NCI-H748 treated with DMSO at 0.1 percent for 48 hours (cell line): ENCODE data around the gene OR2C3.
A peak's percentile ranks its signal among the peaks of the same experiment; 100 is the strongest.
"Not testable (repeated sequence)": the region's sequence is repeated elsewhere in the genome, so short reads cannot be mapped to it uniquely, and the experiment has no call there.

Experiments used
- DNase-seq: peaks from one replicate; lab custom pipeline; 2025; lab: John Stamatoyannopoulos, UW

OR2C3 gene

GRCh38 chr1:247517795-247518612 is 18.2 kb downstream of the OR2C3 start:
- no peak for DNase-seq

- DNase-seq, result no peak
These were observed 29.4 kb downstream of the OR2C3 start for GRCh38 chr1:247506831-247507230.

DNA sequence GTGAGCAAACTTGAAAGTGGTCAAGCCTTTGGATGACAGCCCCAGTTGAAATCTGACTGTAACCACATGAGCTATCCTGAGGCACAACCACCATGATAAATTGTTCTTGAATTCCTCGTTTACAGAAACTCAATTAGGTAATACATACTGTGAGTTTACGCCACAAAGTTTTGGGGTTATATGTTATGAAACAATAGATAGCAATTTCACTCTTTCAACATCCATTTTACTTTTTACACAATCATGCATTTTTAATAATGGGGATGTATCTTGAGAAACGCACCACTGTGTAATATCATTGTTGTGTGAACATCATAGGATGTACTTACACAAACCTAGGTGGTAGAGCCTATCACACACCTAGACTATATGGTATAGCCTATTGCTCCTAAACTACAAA is 35.4 kb downstream of the OR2C3 start:
- no peak for DNase-seq

DNA sequence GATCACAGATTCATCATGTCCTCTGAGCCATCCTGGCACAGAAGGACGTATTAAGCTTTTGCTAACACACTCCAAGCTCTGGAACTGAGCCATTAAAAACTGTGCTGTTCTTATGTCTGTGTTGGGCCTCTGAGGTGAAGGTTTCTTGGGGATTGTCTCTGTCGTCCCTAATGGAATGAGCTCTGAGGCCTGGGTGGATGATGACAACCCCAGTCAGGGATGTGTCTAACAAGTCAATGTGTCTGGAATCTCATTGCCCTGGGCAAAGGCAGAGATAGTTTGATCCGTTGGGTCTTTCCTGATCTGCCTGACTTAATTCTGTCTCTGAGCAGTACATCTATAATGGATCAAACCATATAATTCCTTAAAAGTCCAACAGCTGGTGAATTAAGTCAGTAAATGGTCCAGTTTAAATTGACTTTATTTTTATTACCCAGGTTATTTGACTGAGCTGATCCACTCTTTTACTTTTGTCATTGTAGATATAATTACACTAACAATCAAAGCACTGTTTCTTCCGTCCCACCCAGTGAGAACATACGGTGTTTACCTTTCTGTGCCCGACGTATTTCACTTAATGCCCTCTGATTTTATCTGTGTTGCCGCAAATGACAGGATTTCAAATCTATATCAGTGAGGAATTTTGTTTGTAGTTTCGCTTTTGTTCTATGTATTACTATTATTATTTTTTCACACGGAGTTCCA is 39.5 kb downstream of the OR2C3 start:
- peak; percentile 37 for DNase-seq

DNA sequence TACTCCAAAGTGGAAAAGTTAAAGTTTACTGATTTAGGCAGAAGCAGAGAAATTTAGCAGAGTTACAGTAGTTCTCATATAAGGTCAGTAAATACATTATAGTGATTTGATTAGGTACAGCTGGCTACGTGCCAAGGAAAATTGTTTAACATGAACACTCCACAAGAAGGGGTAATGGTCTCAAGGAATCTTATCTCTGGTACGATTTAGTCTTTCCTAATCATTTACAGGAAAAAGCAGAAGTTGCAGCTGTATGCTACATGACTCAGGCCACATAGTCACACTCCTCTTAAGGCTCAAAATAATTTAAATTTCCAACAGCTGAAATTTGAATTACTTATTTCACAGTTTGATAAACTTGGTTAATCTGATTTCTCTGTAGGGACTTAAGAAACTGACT is 41.5 kb downstream of the OR2C3 start:
- DNase-seq, result no peak

DNA sequence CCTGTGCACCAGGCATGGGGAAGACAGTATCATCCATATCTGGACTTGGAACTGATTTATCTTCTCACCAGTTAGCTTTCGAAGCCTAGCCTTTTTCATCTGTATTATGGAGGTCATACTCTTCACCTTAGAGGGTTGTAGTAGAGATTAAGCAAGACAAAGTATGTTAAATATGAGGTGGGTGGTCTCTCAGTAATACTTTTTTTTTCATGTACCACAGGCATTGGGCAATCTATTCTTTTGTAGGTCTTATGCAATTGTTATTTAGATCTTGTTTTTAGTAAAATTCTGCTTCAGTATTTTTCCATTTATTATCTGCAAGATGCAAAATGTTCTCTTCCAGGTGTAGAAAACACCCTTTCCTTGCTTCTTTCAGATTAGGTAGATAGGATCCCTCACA is 43.1 kb downstream of the OR2C3 start:
- DNase-seq, result no peak

GRCh38 chr1:247491328-247491727 is 44.9 kb downstream of the OR2C3 start:
- no peak for DNase-seq

DNA sequence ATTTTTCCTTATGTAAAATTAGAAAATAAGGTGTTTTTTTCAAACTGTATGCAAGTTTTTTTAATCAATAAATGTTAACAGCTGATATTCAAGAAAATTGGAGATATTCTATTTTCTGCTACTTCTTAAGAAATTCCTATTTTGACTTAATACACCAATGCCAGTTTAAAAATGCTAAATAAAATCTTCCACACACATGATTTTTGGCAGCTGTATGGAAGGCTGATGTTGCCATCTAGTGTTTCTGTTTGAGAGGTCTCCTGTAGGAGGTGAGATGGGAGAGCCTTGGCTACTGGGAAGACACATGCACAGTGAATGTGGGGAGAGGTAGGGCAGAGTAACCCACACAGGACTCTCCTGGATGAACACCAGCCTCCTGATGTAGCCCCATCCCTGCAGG is 49.2 kb downstream of the OR2C3 start:
- peak; percentile 3 for DNase-seq

- DNase-seq, result no peak
These were observed 53.5 kb downstream of the OR2C3 start for GRCh38 chr1:247482747-247483146.

- DNase-seq, result not testable (repeated sequence)
These were observed 59.7 kb downstream of the OR2C3 start for GRCh38 chr1:247476328-247477058.

- DNase-seq, result no peak
These were observed 60.4 kb downstream of the OR2C3 start for GRCh38 chr1:247475793-247476192.
